GM12878 (cell line): Measurements from ENCODE around the gene UVSSA. TPM values are rescaled to one million over a fixed set of nuclear protein-coding genes. Genes with fewer than 3 reads are reported as not detected.

Experiments
- ATAC-seq: fragments of 200-7000 bp; cut with Tn5 transposase; 3 replicates; pipeline ENCODE4 v1.9.1; 2020; ENCODE audit warnings: mild to moderate bottlenecking, moderate library complexity
- BruUV-seq: library from RNA; stranded (reverse); fragments of 400-500 nt; replicated peaks from 2 replicates; lab custom pipeline; 2021; lab: Mats Ljungman, UMichigan
- CTCF ChIA-PET: fragments of 300-600 bp; sonication (Branson Sonifier 250); formaldehyde crosslinking; extraction: SDS; loops from one replicate; lab custom pipeline; 2021; ENCODE audit warnings: inconsistent platforms; lab: Yijun Ruan, JAX
- POLR2A ChIA-PET: fragments of 350-600 bp; formaldehyde crosslinking; extraction: SDS; loops from one replicate; lab custom pipeline; 2021; ENCODE audit warnings: inconsistent platforms; lab: Charles Lee
- RAD21 ChIA-PET: fragments of 300-600 bp; sonication (Branson Sonifier 250); formaldehyde crosslinking; loops from one replicate; lab custom pipeline; 2023; ENCODE audit warnings: antibody characterized with exemption; ENCODE audit not compliant: unreplicated experiment; lab: Charles Lee
- SMC1A ChIA-PET: fragments of 300-600 bp; sonication (Branson Sonifier 250); formaldehyde crosslinking; loops from one replicate; lab custom pipeline; 2023; ENCODE audit not compliant: unreplicated experiment, uncharacterized antibody; lab: Charles Lee
- DNase-seq: peaks from one replicate; pipeline ENCODE4 v3.0.0-alpha.2; 2011; ENCODE audit warnings: low read depth, low spot score
- FAIRE-seq: peaks from 3 replicates; lab custom pipeline; 2011; peaks lifted over from hg19 to GRCh38; lab: Jason Lieb, UNC
- H2AFZ ChIP-seq: 2 replicates; pipeline ENCODE4 v1.6.0; 2011; ENCODE audit warnings: low read depth, low read length, control low read depth; ENCODE audit not compliant: control insufficient read depth
- H3K27ac ChIP-seq: 2 replicates; pipeline ENCODE4 v1.5.1; 2011; ENCODE audit warnings: control low read depth; ENCODE audit not compliant: control insufficient read depth, insufficient read depth
- H3K27me3 ChIP-seq, 2 experiments: replicated peaks in 1 of 2; 2 replicates each; pipeline versions ENCODE4 v1.6.0 to v1.6.1; 2011; ENCODE audit warnings: low read length in 1 of 2; ENCODE audit not compliant: control insufficient read depth in 2 of 2, insufficient read depth in 2 of 2
- H3K36me3 ChIP-seq, 2 experiments: 2 replicates each; pipeline ENCODE4 v1.5.1; 2011; ENCODE audit warnings: low read length in 1 of 2; ENCODE audit not compliant: control insufficient read depth in 2 of 2, insufficient read depth in 2 of 2
- H3K4me1 ChIP-seq: 2 replicates; pipeline ENCODE4 v1.6.1; 2011; ENCODE audit warnings: mild to moderate bottlenecking, low read length, moderate library complexity, mixed read lengths; ENCODE audit not compliant: control insufficient read depth, insufficient read depth
- H3K4me2 ChIP-seq: 2 replicates; pipeline ENCODE4 v1.6.0; 2011; ENCODE audit warnings: control low read depth; ENCODE audit not compliant: control insufficient read depth, insufficient read depth
- H3K4me3 ChIP-seq: fragments of 200-600 bp; sonication (generic); 2 replicates; pipeline ENCODE4 v1.5.1; 2016
- H3K79me2 ChIP-seq: 2 replicates; pipeline ENCODE4 v1.6.0; 2011; ENCODE audit warnings: low read length; ENCODE audit not compliant: control insufficient read depth, insufficient read depth
- H3K9ac ChIP-seq: 2 replicates; pipeline ENCODE4 v1.8.0; 2011; ENCODE audit warnings: low read length, control low read depth, mixed read lengths; ENCODE audit not compliant: control insufficient read depth, insufficient read depth
- H3K9me3 ChIP-seq: replicated peaks from 3 replicates; pipeline ENCODE4 v1.5.1; 2011; ENCODE audit warnings: mild to moderate bottlenecking, low read length; ENCODE audit not compliant: control insufficient read depth, insufficient read depth
- H4K20me1 ChIP-seq: 2 replicates; pipeline ENCODE4 v1.6.0; 2011; ENCODE audit not compliant: control insufficient read depth, insufficient read depth
- CBX3 ChIP-seq: fragments of 200-600 bp; sonication (generic); IDR thresholded peaks from 2 replicates; pipeline ENCODE4 v1.6.1; 2016; ENCODE audit warnings: low read depth, borderline replicate concordance
- CREB1 ChIP-seq: IDR thresholded peaks from 2 replicates; pipeline ENCODE4 v1.6.1; 2012; ENCODE audit warnings: low read depth, mild to moderate bottlenecking, inconsistent platforms
- DPF2 ChIP-seq: fragments of 450-650 bp; IDR thresholded peaks from 2 replicates; pipeline ENCODE4 v1.6.1; 2017; ENCODE audit warnings: mild to moderate bottlenecking
- EED ChIP-seq: sonication (generic); IDR thresholded peaks from 2 replicates; pipeline ENCODE4 v1.6.1; 2016; ENCODE audit warnings: antibody characterized with exemption, low read depth
- EP300 ChIP-seq, 2 experiments: fragments of 150-350 bp in 1 of 2; IDR thresholded peaks; 2 replicates each; pipeline ENCODE4 v1.6.1; 2011 to 2012; ENCODE audit warnings: low read depth in 2 of 2, low read length in 2 of 2, borderline replicate concordance in 1 of 2, improper control_type of control experiment in 1 of 2, inconsistent platforms in 1 of 2; ENCODE audit not compliant: control insufficient read depth in 1 of 2
- MEF2B ChIP-seq: fragments of 450-650 bp; IDR thresholded peaks from 2 replicates; pipeline ENCODE4 v1.6.1; 2018; ENCODE audit warnings: mild to moderate bottlenecking, moderate library complexity; ENCODE audit not compliant: partially characterized antibody, poor library complexity, severe bottlenecking
- NKRF ChIP-seq: fragments of 450-650 bp; conservative IDR thresholded peaks from 2 replicates; pipeline ENCODE4 v1.6.1; 2017; ENCODE audit warnings: mild to moderate bottlenecking, moderate library complexity
- PBX3 ChIP-seq: IDR thresholded peaks from 2 replicates; pipeline ENCODE4 v1.6.1; 2011; ENCODE audit warnings: mild to moderate bottlenecking, low read depth, low read length, moderate library complexity; ENCODE audit not compliant: insufficient replicate concordance
- RBBP5 ChIP-seq: fragments of 200-600 bp; sonication (generic); conservative IDR thresholded peaks from 2 replicates; pipeline ENCODE4 v1.6.1; 2016
- SMAD5 ChIP-seq: IDR thresholded peaks from 2 replicates; pipeline ENCODE4 v1.6.1; 2016; ENCODE audit warnings: antibody characterized with exemption, low read depth
- SREBF1 ChIP-seq: IDR thresholded peaks from 2 replicates; pipeline ENCODE4 v1.6.1; 2012; ENCODE audit warnings: mild to moderate bottlenecking, low read length
- STAT1 ChIP-seq: fragments of 450-650 bp; conservative IDR thresholded peaks from 2 replicates; pipeline ENCODE4 v1.6.1; 2014; ENCODE audit warnings: antibody characterized with exemption, mild to moderate bottlenecking
- STAT3 ChIP-seq: IDR thresholded peaks from 2 replicates; pipeline ENCODE4 v1.6.1; 2011; ENCODE audit warnings: low read depth, low read length, improper control_type of control experiment
- ZBED1 ChIP-seq: IDR thresholded peaks from 2 replicates; pipeline ENCODE4 v1.6.1; 2016; ENCODE audit warnings: borderline replicate concordance
- WGBS: methylation state at CpG from one replicate; pipeline ENCODE4 v1.1.6; 2016; ENCODE audit warnings: low lambda C conversion rate; ENCODE audit not compliant: insufficient replicate concordance, insufficient coverage; ENCODE audit errors: missing lambda C conversion rate; 5-methylcytosine and 5-hydroxymethylcytosine counted together
- in situ Hi-C: fragments of 300-500 bp; cut with MboI; formaldehyde crosslinking; loops from 9 replicates; pipeline ENCODE4 v1.14.3; 2018; ENCODE audit warnings: mixed read lengths
- intact Hi-C: fragments of 100-400 bp; cut with micrococcal nuclease; formaldehyde crosslinking; loops from one replicate; pipeline ENCODE4 v1.14.2; 2022; ENCODE audit not compliant: unreplicated experiment
- polyA plus RNA-seq, 11 experiments: library from polyadenylated mRNA; depleted of rRNA in 4 of 11; unstranded in 6 of 11; stranded (reverse) in 5 of 11; fragments of >200 nt; fragmentation: Nextera tagmentation in 4 of 11; fragmentation: Illumina TruSeq in 1 of 11; extraction: Ambion mirVana in 4 of 11; extraction: Trizol in 1 of 11; gene quantifications; 1 replicate in 1 of 11; 2 replicates in 10 of 11; pipeline versions ENCODE4 v1.2.1 to v1.2.3, GENCODE V29; 2011 to 2016; ENCODE audit warnings: inconsistent platforms in 2 of 11, missing spikeins in 2 of 11, low read depth in 1 of 11
- total RNA-seq, 4 experiments: library from RNA; depleted of rRNA in 3 of 4; stranded (reverse); fragments of >200 nt in 3 of 4; fragmentation: Illumina TruSeq in 1 of 4; extraction: Trizol in 1 of 4; gene quantifications; 2 replicates each; pipeline versions ENCODE4 v1.2.1 to v1.2.3, GENCODE V29; 2013 to 2021
- TF ChIP-seq, protein P1 (sequence below), 3 experiments: IDR thresholded peaks in 2 of 3; conservative IDR thresholded peaks in 1 of 3; 2 replicates each; pipeline ENCODE4 v1.5.1; 2011; ENCODE audit warnings: low read depth in 3 of 3, low read length in 3 of 3, mild to moderate bottlenecking in 3 of 3, control low read depth in 2 of 3, moderate library complexity in 2 of 3, inconsistent platforms in 1 of 3, mixed read lengths in 1 of 3; ENCODE audit not compliant: control insufficient read depth in 2 of 3, insufficient read depth in 1 of 3; ENCODE audit errors: extremely low read depth in 1 of 3
- TF ChIP-seq, protein P2 (sequence below): fragments of 450-650 bp; IDR thresholded peaks from 2 replicates; pipeline ENCODE4 v1.6.1; 2016; ENCODE audit warnings: mild to moderate bottlenecking
- TF ChIP-seq, protein P3 (sequence below): IDR thresholded peaks from 2 replicates; pipeline ENCODE4 v1.6.1; 2012; ENCODE audit warnings: low read length, inconsistent platforms

The UVSSA gene
- total and polyA plus RNA-seq, 10 of the 15 experiments (the other 5 are each of a cell fraction or from before 2014, with no cell fraction given) = 0.34 to 16.8 (median 3.6) TPM

DNA sequence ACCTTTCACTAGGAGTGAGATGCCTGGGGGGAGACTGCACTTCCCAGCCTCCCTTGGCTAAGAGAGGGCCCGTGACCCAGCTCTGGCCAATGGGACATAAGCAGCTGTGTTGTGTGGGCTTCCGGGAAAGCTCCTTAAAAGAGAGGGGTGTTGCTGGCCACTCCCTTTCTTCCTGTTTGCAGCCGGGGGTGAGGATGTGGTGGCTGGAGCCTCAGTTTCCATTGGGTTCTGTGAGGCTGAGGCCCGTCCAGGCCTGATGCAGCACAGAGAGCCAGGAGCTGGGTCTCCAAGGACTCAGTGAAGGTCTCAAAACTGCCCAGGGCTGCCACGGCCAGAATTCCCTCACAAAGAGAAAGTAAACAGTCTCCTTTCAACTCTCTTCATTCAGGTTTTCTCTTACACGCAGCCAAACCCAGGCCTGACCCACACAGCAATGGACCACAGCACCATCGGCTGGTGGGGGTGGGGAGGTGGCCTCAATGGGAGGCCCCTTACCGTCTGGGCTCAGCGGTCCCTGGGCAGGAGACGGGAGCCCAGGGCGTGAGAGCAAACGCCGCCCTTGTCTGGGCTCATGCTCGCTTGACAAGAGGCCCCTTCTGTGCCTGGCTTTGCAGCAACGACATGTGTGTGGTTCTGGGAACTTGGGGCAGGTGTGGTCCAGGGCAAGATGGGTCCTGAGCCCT is 52.6 kb downstream of the UVSSA start:
- H4K20me1 ChIP-seq = no peaks in the 10 kb centered on the region
- H3K9ac ChIP-seq = no peak overlapping the region
- no peak overlapping the region for H2AFZ ChIP-seq
- ChIA-PET POLR2A (no interaction called here), SMC1A (no interaction called here), RAD21 (no interaction called here), CTCF (no interaction called here)
- H3K36me3 ChIP-seq = no peaks in the 10 kb centered on the region
- H3K9me3 ChIP-seq = peaks cover 23% of the 10 kb centered on the region
- no peak overlapping the region for H3K4me2 ChIP-seq
- no peak overlapping the region for H3K27ac ChIP-seq
- H3K4me3 ChIP-seq = no peak overlapping the region
- no TSS peak for BruUV-seq
- intact Hi-C loops = no loop called here
- no peak for ATAC-seq
- no peaks in the 10 kb centered on the region for H3K79me2 ChIP-seq
- no peak for FAIRE-seq
- no peaks in the 10 kb centered on the region for H3K27me3 ChIP-seq
- no peaks in the 10 kb centered on the region for H3K4me1 ChIP-seq
- no peak for DNase-seq
- WGBS = 74% methylated on average over 15 of the region's 15 CpGs
- in situ Hi-C loops = loop anchor here (10.0 kb wide), 1 partner anchor 65 kb away; no protein-coding TSS in a partner anchor
- no peak for TF ChIP-seq NKRF
- TF ChIP-seq CBX3 = no peak
- TF ChIP-seq MEF2B = no peak
- TF ChIP-seq CREB1 = no peak
- TF ChIP-seq, protein P1, sequence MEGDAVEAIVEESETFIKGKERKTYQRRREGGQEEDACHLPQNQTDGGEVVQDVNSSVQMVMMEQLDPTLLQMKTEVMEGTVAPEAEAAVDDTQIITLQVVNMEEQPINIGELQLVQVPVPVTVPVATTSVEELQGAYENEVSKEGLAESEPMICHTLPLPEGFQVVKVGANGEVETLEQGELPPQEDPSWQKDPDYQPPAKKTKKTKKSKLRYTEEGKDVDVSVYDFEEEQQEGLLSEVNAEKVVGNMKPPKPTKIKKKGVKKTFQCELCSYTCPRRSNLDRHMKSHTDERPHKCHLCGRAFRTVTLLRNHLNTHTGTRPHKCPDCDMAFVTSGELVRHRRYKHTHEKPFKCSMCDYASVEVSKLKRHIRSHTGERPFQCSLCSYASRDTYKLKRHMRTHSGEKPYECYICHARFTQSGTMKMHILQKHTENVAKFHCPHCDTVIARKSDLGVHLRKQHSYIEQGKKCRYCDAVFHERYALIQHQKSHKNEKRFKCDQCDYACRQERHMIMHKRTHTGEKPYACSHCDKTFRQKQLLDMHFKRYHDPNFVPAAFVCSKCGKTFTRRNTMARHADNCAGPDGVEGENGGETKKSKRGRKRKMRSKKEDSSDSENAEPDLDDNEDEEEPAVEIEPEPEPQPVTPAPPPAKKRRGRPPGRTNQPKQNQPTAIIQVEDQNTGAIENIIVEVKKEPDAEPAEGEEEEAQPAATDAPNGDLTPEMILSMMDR (IDR thresholded peaks at IDR 0.05 in 2 of 3, conservative IDR thresholded peaks at IDR 0.05 in 1 of 3; ENCODE audit: control insufficient read depth in 2 of 3, extremely low read depth in 1 of 3, insufficient read depth in 1 of 3, low read depth in 3 of 3, low read length in 3 of 3) = no peak
- TF ChIP-seq EED = no peak
- TF ChIP-seq STAT1 = no peak
- TF ChIP-seq EP300 (IDR thresholded peaks at IDR 0.05; ENCODE audit: borderline replicate concordance in 1 of 2, control insufficient read depth in 1 of 2, low read depth in 2 of 2, low read length in 2 of 2) = no peak
- no peak for TF ChIP-seq RBBP5
- TF ChIP-seq STAT3 = no peak
- no peak for TF ChIP-seq ZBED1
- TF ChIP-seq, protein P2, sequence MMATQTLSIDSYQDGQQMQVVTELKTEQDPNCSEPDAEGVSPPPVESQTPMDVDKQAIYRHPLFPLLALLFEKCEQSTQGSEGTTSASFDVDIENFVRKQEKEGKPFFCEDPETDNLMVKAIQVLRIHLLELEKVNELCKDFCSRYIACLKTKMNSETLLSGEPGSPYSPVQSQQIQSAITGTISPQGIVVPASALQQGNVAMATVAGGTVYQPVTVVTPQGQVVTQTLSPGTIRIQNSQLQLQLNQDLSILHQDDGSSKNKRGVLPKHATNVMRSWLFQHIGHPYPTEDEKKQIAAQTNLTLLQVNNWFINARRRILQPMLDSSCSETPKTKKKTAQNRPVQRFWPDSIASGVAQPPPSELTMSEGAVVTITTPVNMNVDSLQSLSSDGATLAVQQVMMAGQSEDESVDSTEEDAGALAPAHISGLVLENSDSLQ = no peak
- no peak for TF ChIP-seq SMAD5
- TF ChIP-seq, protein P3, sequence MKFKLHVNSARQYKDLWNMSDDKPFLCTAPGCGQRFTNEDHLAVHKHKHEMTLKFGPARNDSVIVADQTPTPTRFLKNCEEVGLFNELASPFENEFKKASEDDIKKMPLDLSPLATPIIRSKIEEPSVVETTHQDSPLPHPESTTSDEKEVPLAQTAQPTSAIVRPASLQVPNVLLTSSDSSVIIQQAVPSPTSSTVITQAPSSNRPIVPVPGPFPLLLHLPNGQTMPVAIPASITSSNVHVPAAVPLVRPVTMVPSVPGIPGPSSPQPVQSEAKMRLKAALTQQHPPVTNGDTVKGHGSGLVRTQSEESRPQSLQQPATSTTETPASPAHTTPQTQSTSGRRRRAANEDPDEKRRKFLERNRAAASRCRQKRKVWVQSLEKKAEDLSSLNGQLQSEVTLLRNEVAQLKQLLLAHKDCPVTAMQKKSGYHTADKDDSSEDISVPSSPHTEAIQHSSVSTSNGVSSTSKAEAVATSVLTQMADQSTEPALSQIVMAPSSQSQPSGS = no peak
- no peak for TF ChIP-seq PBX3
- no peak for TF ChIP-seq DPF2
- TF ChIP-seq SREBF1 = no peak
